ENCODE results near the gene RHBG. TPM values are rescaled to one million over a fixed set of nuclear protein-coding genes. Genes with fewer than 3 reads are reported as not detected.

The RHBG gene
- total RNA-seq, 1 experiment from 2014 or later: 5.7 TPM

- ChIA-PET RAD21 (ENCODE audit: low non-redundant PET in 1 of 2, low total read pairs in 2 of 2, uncharacterized antibody in 2 of 2, unreplicated experiment in 2 of 2) (interaction anchor here in 1 of 2 experiments (0.7 kb wide), 1 partner anchor 132 kb away, joined by 3 read pairs; no protein-coding TSS in a partner anchor), POLR2A (no interaction called here), CTCF (interaction anchor here (0.5 to 0.8 kb wide), 2 partner anchors 28 to 97 kb away, joined by 3 to 4 read pairs; no protein-coding TSS in a partner anchor)
- ATAC-seq: peak; percentile 96
- peak; percentile 69 for DNase-seq (ENCODE audit: low read depth, low spot score)
- Histone ChIP-seq H3K4me3 (replicated peaks in 1 of 2; ENCODE audit: low read depth in 1 of 2, low read length in 2 of 2) (peak overlapping the region; percentile 30 to 43), H3K9me3 (ENCODE audit: control insufficient read depth in 1 of 2, insufficient read depth in 1 of 2, low read depth in 1 of 2, low read length in 2 of 2) (no peaks in the 10 kb centered on the region), H3K9ac (ENCODE audit: low read length) (peak overlapping the region; percentile 34; the same call in 1 of the 2 replicates), H3K4me1 (ENCODE audit: control insufficient read depth in 1 of 2, insufficient read depth in 2 of 2, low read length in 2 of 2) (peaks cover 13 to 17% of the 10 kb centered on the region in 2 experiments; a peak in 3 of 4 replicates), H4K20me1 (ENCODE audit: insufficient read depth) (no peaks in the 10 kb centered on the region), H2AFZ (ENCODE audit: low read depth, low read length, poor library complexity, severe bottlenecking) (peak overlapping the region; percentile 58), H3K36me3 (ENCODE audit: control insufficient read depth in 1 of 2, insufficient read depth in 2 of 2, low read length in 2 of 2) (no peaks in the 10 kb centered on the region), H3K9me2 (ENCODE audit: insufficient read depth) (no peaks in the 10 kb centered on the region), H3K27me3 (ENCODE audit: insufficient read depth, low read length) (no peaks in the 10 kb centered on the region), H3K4me2 (ENCODE audit: low read length) (peak overlapping the region; percentile 79), H3K27ac (ENCODE audit: low read depth, low read length) (no peak overlapping the region), H3K79me2 (ENCODE audit: insufficient read depth, low read length) (no peaks in the 10 kb centered on the region)
- BruUV-seq (replicated peaks): no TSS peak
- intact Hi-C loops (cut with micrococcal nuclease): loop anchor here (1.0 to 2.0 kb wide), 2 partner anchors 18 to 88 kb away; partner anchors contain the start of genes CCT3 and TSACC
- TF ChIP-seq CBX3 (IDR thresholded peaks at IDR 0.05; ENCODE audit: low read depth) (no peak), JUND (IDR thresholded peaks at IDR 0.05) (no peak), ZNF274 (IDR thresholded peaks at IDR 0.05; ENCODE audit: low read depth, low read length) (no peak), ELF1 (IDR thresholded peaks at IDR 0.05; ENCODE audit: borderline replicate concordance, low read depth) (no peak), POLR2AphosphoS5 (IDR thresholded peaks at IDR 0.05; ENCODE audit: low read depth, low read length) (peak; percentile 45; the same call in 1 of the 2 replicates), SRF (IDR thresholded peaks at IDR 0.05; ENCODE audit: low read depth) (no peak), ZFX (IDR thresholded peaks at IDR 0.05) (no peak), RAD21 (IDR thresholded peaks at IDR 0.05; ENCODE audit: low read depth) (peak; percentile 73), EZH2phosphoT487 (IDR thresholded peaks at IDR 0.05; ENCODE audit: borderline replicate concordance) (no peak), SIN3A (IDR thresholded peaks at IDR 0.05; ENCODE audit: low read depth) (no peak), SP1 (IDR thresholded peaks at IDR 0.05; ENCODE audit: low read depth) (no peak), ATF3 (IDR thresholded peaks at IDR 0.05) (no peak), REST (IDR thresholded peaks at IDR 0.05; ENCODE audit: low read depth) (no peak), TCF7L2 (IDR thresholded peaks at IDR 0.05; ENCODE audit: borderline replicate concordance, extremely low read depth, insufficient read depth, insufficient read length) (no peak), MAX (IDR thresholded peaks at IDR 0.05) (no peak), POLR2A (IDR thresholded peaks at IDR 0.05; ENCODE audit: borderline replicate concordance, extremely low read depth, insufficient read depth, insufficient read length) (no peak), CEBPB (IDR thresholded peaks at IDR 0.05; ENCODE audit: low read depth) (no peak), ZBTB33 (IDR thresholded peaks at IDR 0.05; ENCODE audit: extremely low read depth, insufficient replicate concordance, low read length) (no peak), CTCF (IDR thresholded peaks at IDR 0.05 in 2 of 3, conservative IDR thresholded peaks at IDR 0.05 in 1 of 3; ENCODE audit: borderline replicate concordance in 1 of 3, insufficient read depth in 1 of 3, low read depth in 2 of 3, low read length in 2 of 3) (peak; percentile 88 to 97 (median 95)), EGR1 (IDR thresholded peaks at IDR 0.05; ENCODE audit: low read depth) (no peak)
Observed at GRCh38 chr1:156356875-156357534, 12.0 kb upstream of the RHBG start.
